Measurements from ENCODE around the gene GGCX. TPM values are rescaled to one million over a fixed set of nuclear protein-coding genes. Genes with fewer than 3 reads are reported as not detected.

The GGCX gene
- total RNA-seq, 1 donor from 2014 or later = 43.4 TPM

- H3K36me3 Mint-ChIP-seq (ENCODE audit: low read depth) = no peaks in the 10 kb centered on the region
- H3K9me3 Mint-ChIP-seq = no peaks in the 10 kb centered on the region
- no peak for DNase-seq (ENCODE audit: low read depth, low spot score)
- H3K27me3 Mint-ChIP-seq (ENCODE audit: low read depth) = no peaks in the 10 kb centered on the region
- peaks cover 32% of the 10 kb centered on the region for H3K4me1 Mint-ChIP-seq
- H3K4me3 Mint-ChIP-seq = peak overlapping the region; percentile 90
- TF ChIP-seq CTCF (conservative IDR thresholded peaks at IDR 0.05) = no peak
- H3K27ac Mint-ChIP-seq (ENCODE audit: unreplicated experiment) = no peak overlapping the region
Observed at GRCh38 chr2:85600235-85600575, 38.9 kb upstream of the GGCX start.

- no peak for TF ChIP-seq CTCF (conservative IDR thresholded peaks at IDR 0.05)
- no peak for DNase-seq (ENCODE audit: low read depth, low spot score)
- Mint-ChIP-seq H3K9me3 (no peaks in the 10 kb centered on the region), H3K4me1 (peaks cover 30% of the 10 kb centered on the region), H3K27me3 (ENCODE audit: low read depth) (no peaks in the 10 kb centered on the region), H3K27ac (ENCODE audit: unreplicated experiment) (no peak overlapping the region), H3K36me3 (ENCODE audit: low read depth) (no peaks in the 10 kb centered on the region), H3K4me3 (peak overlapping the region; percentile 90)
Observed at GRCh38 chr2:85599468-85600234, 38.4 kb upstream of the GGCX start.

GRCh38 chr2:85598594-85599340 is 37.5 kb upstream of the GGCX start:
- no peak for TF ChIP-seq CTCF (conservative IDR thresholded peaks at IDR 0.05)
- H3K4me3 Mint-ChIP-seq = peak overlapping the region; percentile 71
- no peak overlapping the region for H3K27ac Mint-ChIP-seq (ENCODE audit: unreplicated experiment)
- no peaks in the 10 kb centered on the region for H3K36me3 Mint-ChIP-seq (ENCODE audit: low read depth)
- no peak for DNase-seq (ENCODE audit: low read depth, low spot score)
- H3K4me1 Mint-ChIP-seq = peaks cover 32% of the 10 kb centered on the region
- no peaks in the 10 kb centered on the region for H3K27me3 Mint-ChIP-seq (ENCODE audit: low read depth)
- H3K9me3 Mint-ChIP-seq = no peaks in the 10 kb centered on the region

- Mint-ChIP-seq H3K36me3 (ENCODE audit: low read depth) (no peaks in the 10 kb centered on the region), H3K4me3 (peak overlapping the region; percentile 100), H3K27ac (ENCODE audit: unreplicated experiment) (peak overlapping the region; percentile 28), H3K4me1 (peaks cover 23% of the 10 kb centered on the region), H3K27me3 (ENCODE audit: low read depth) (no peaks in the 10 kb centered on the region), H3K9me3 (no peaks in the 10 kb centered on the region)
- no peak for TF ChIP-seq CTCF (conservative IDR thresholded peaks at IDR 0.05)
- no peak for DNase-seq (ENCODE audit: low read depth, low spot score)
Observed at GRCh38 chr2:85597241-85597640, 35.9 kb upstream of the GGCX start.

GRCh38 chr2:85596486-85597143 is 35.3 kb upstream of the GGCX start:
- no peak for DNase-seq (ENCODE audit: low read depth, low spot score)
- Mint-ChIP-seq H3K27me3 (ENCODE audit: low read depth) (no peaks in the 10 kb centered on the region), H3K9me3 (no peaks in the 10 kb centered on the region), H3K4me1 (peaks cover 23% of the 10 kb centered on the region), H3K36me3 (ENCODE audit: low read depth) (no peaks in the 10 kb centered on the region), H3K27ac (ENCODE audit: unreplicated experiment) (peak overlapping the region; percentile 28), H3K4me3 (peak overlapping the region; percentile 100)
- TF ChIP-seq CTCF (conservative IDR thresholded peaks at IDR 0.05) = no peak

Data from neural crest cell (in vitro differentiated cells).